HG03025 (cell line): ENCODE results near the gene MSMO1.

ENCODE experiments used
- ATAC-seq: cut with Tn5 transposase; IDR thresholded peaks from one replicate; pipeline ENCODE4 v1.9.1; 2021; ENCODE audit warnings: mild to moderate bottlenecking, moderate library complexity; ENCODE audit not compliant: unreplicated experiment, low FRiP score

The MSMO1 gene

DNA sequence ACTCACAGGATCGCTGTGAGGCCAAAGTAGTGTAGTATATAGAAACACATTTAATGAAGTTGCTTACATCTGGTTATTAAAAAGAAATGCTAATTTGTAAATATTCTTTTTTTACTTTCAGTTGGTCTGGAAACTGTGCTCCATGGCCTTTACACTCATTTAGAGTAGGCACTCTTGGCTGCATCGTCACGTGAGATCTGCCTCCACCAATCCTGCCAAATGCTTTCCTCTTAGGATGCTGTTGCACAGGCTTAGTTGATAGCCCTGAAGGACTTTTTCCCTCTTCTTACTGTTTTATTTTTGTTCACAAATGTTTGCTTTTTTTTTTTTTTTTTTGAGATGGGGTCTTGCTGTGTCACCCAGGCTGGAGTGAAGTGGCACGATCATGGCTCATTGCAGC is 57.7 kb downstream of the MSMO1 start:
- ATAC-seq = no peak

DNA sequence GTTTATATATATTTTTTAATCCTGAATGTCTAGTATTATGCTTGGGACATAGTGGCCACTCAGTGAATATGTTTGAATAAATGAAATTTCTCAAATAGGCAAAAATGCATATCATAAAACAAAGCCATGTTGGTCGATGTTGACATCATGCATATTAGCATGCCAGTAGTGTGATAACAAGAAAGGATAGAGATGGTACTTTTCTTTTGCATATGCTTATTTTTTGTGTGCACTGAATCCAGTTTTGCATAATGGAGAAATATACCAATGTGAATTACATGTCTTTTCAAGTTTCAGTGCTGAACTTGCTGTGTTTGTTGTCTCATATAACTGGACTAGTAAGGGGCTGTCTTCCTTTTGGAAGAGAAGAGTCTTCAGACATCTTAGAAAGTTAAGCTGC is 58.9 kb downstream of the MSMO1 start:
- ATAC-seq = no peak

DNA sequence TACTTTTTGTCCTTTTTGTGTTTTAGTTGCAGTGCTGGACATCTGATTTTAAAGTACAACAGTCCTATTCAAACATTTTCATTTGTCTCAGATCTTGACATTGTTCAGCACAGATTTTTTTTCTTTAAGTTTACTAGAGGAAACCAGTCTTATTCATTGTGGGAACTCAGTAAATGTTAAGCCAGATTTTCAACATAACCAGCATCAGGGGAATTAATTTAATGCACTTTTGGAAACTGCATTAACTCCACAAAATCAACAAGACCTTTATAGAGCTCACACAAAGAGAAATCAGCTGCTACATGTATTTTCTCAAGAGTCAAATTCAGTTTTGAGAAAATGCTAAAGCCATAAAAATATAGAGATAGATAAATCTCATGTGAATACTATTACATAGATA is 61.3 kb downstream of the MSMO1 start:
- no peak for ATAC-seq
